Transverse colon (tissue), 4 donors: ENCODE data around the gene PDHX.

ENCODE experiments used
- EP300 ChIP-seq: sonication (generic); formaldehyde crosslinking; IDR thresholded peaks from one replicate; pipeline ENCODE4 v1.6.1; 2017; ENCODE audit warnings: antibody characterized with exemption, low read depth
- POLR2AphosphoS5 ChIP-seq, 3 donors: sonication (generic); formaldehyde crosslinking; IDR thresholded peaks; one replicate each; pipeline ENCODE4 v1.6.1; 2016; ENCODE audit warnings: antibody characterized with exemption in 3 of 3
- TF ChIP-seq, protein P1 (sequence below), 5 experiments: fragments of 200-600 bp in 3 of 5; fragments of 450-650 bp in 2 of 5; sonication (generic) in 3 of 5; IDR thresholded peaks; 1 replicate in 2 of 5; 2 replicates in 3 of 5; pipeline ENCODE4 v1.5.1; 2016 to 2017; ENCODE audit warnings: antibody characterized with exemption in 5 of 5, inconsistent platforms in 3 of 5, mild to moderate bottlenecking in 2 of 5, moderate library complexity in 1 of 5

DNA sequence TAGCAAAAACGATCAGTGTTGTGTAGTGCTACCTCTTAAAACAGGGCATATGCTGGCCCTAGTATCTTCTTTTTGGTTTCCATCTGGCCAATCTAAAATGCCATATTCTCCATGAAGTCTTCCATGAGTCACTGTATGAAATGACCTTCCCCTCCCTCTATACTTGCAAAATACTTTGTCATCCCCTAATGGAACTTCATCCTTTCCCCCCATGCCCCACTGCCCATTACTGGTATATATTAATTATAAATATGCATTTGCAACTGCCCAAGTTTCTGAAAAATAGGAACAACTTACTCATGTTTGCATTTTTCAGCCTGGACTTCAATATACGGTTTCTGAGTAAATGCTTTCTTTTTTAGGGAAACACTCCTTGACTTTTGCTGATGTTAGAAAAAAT is 4.7 kb upstream of the PDHX start:
- TF ChIP-seq, protein P1, sequence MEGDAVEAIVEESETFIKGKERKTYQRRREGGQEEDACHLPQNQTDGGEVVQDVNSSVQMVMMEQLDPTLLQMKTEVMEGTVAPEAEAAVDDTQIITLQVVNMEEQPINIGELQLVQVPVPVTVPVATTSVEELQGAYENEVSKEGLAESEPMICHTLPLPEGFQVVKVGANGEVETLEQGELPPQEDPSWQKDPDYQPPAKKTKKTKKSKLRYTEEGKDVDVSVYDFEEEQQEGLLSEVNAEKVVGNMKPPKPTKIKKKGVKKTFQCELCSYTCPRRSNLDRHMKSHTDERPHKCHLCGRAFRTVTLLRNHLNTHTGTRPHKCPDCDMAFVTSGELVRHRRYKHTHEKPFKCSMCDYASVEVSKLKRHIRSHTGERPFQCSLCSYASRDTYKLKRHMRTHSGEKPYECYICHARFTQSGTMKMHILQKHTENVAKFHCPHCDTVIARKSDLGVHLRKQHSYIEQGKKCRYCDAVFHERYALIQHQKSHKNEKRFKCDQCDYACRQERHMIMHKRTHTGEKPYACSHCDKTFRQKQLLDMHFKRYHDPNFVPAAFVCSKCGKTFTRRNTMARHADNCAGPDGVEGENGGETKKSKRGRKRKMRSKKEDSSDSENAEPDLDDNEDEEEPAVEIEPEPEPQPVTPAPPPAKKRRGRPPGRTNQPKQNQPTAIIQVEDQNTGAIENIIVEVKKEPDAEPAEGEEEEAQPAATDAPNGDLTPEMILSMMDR (IDR thresholded peaks at IDR 0.05) = no peak
- TF ChIP-seq POLR2AphosphoS5 (IDR thresholded peaks at IDR 0.05) = no peak
- no peak for TF ChIP-seq EP300
